NT2/D1 (cell line): Measurements from ENCODE around the gene PLEKHA5.
"Not testable (repeated sequence)": the region's sequence is repeated elsewhere in the genome, so short reads cannot be mapped to it uniquely, and the experiment has no call there.

ENCODE experiments used
- DNase-seq: peaks from one replicate; pipeline ENCODE4 v3.0.0-alpha.2; 2011; ENCODE audit warnings: low read depth, low spot score
- H3K27me3 ChIP-seq: 2 replicates; pipeline ENCODE4 v1.6.0; 2011; ENCODE audit warnings: mild to moderate bottlenecking; ENCODE audit not compliant: insufficient read length, insufficient read depth
- H3K36me3 ChIP-seq: 2 replicates; pipeline ENCODE4 v1.6.1; 2011; ENCODE audit warnings: mild to moderate bottlenecking, low read length, mixed read lengths; ENCODE audit not compliant: insufficient read depth, insufficient read length
- H3K4me1 ChIP-seq: 2 replicates; pipeline ENCODE4 v1.5.1; 2011; ENCODE audit not compliant: insufficient read depth, insufficient read length
- H3K4me3 ChIP-seq: 2 replicates; pipeline ENCODE4 v1.5.1; 2011; ENCODE audit warnings: low read depth; ENCODE audit not compliant: insufficient read length
- H3K9ac ChIP-seq: 2 replicates; pipeline ENCODE4 v1.6.0; 2011; ENCODE audit warnings: low read depth; ENCODE audit not compliant: insufficient read length
- H3K9me3 ChIP-seq: 2 replicates; pipeline ENCODE4 v1.5.1; 2011; ENCODE audit warnings: mild to moderate bottlenecking, low read length; ENCODE audit not compliant: insufficient read depth
- SUZ12 ChIP-seq: IDR thresholded peaks from 2 replicates; pipeline ENCODE4 v1.6.1; 2011; ENCODE audit not compliant: insufficient read length, insufficient read depth; ENCODE audit errors: extremely low read depth
- YY1 ChIP-seq: IDR thresholded peaks from 2 replicates; pipeline ENCODE4 v1.6.1; 2011; ENCODE audit not compliant: insufficient read length, insufficient read depth
- ZNF274 ChIP-seq: IDR thresholded peaks from 2 replicates; pipeline ENCODE4 v1.6.1; 2011; ENCODE audit warnings: mild to moderate bottlenecking, low read depth, low read length

PLEKHA5 gene

GRCh38 chr12:19382563-19382962 is 253.0 kb downstream of the PLEKHA5 start:
- no peak overlapping the region for H3K9ac ChIP-seq
- no peak overlapping the region for H3K4me3 ChIP-seq
- H3K4me1 ChIP-seq, result no peaks in the 10 kb centered on the region
- peaks cover 9% of the 10 kb centered on the region for H3K36me3 ChIP-seq
- TF ChIP-seq YY1 (no peak), ZNF274 (no peak), SUZ12 (no peak)
- H3K9me3 ChIP-seq, result no peaks in the 10 kb centered on the region
- no peaks in the 10 kb centered on the region for H3K27me3 ChIP-seq
- no peak for DNase-seq

GRCh38 chr12:19387161-19387560 is 257.6 kb downstream of the PLEKHA5 start:
- no peaks in the 10 kb centered on the region for H3K9me3 ChIP-seq
- H3K27me3 ChIP-seq, result no peaks in the 10 kb centered on the region
- no peak for DNase-seq
- no peak overlapping the region for H3K9ac ChIP-seq
- H3K4me3 ChIP-seq, result no peak overlapping the region
- TF ChIP-seq SUZ12 (no peak), YY1 (no peak), ZNF274 (no peak)
- no peaks in the 10 kb centered on the region for H3K36me3 ChIP-seq
- H3K4me1 ChIP-seq, result no peaks in the 10 kb centered on the region

DNA sequence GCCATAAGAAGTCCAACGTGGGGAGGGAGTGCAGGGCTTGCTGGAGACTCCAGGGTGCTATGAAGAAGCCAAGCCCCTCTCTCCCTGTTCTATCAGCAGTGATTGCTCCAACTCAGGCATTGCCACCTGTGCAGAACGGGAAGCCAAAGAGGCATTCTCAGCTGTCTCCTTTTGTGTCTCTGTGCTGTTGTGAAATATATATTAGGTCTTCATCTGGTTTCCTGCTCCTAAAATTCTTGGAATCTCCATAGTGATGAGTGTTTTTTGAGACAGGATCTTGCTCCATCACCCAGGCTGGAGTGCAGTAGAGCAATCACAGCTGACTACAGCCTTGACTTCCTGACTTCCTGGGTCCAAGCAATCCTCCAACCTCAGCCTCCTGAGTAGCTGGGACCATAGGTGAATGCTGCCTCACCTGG is 258.6 kb downstream of the PLEKHA5 start:
- Histone ChIP-seq H3K4me3 (no peak overlapping the region), H3K36me3 (no peaks in the 10 kb centered on the region), H3K9me3 (no peaks in the 10 kb centered on the region), H3K4me1 (no peaks in the 10 kb centered on the region), H3K27me3 (no peaks in the 10 kb centered on the region), H3K9ac (no peak overlapping the region)
- DNase-seq, result no peak
- TF ChIP-seq ZNF274, result no peak
- no peak for TF ChIP-seq SUZ12
- no peak for TF ChIP-seq YY1

DNA sequence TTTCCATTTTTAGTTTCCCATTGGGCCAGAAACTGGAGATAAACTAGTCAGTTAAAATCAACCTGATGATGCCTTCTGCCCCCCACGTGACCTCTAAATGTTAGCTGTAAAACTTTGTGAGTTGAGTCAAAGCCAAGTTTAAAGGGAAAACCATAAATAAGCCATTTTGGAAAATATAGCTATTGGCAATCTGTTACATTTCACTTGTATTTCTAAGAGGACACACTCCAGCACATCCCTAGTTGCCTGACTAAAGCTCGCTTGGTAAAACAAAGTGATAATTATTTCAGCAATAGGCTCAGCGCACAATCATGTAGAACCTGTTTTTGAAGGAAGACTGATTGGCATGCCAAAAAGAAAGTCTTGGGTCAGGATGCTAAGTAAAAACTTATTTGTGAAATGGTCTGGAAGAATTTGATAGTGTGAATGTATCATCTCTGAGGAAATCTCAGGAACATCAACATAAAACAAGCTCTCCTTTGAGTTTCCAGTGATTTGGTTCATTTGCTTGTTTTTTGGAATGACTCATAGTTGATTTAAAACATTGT is 260.6 kb downstream of the PLEKHA5 start:
- H3K9me3 ChIP-seq, result no peaks in the 10 kb centered on the region
- no peak for DNase-seq
- H3K4me1 ChIP-seq, result no peaks in the 10 kb centered on the region
- H3K4me3 ChIP-seq, result no peak overlapping the region
- H3K9ac ChIP-seq, result no peak overlapping the region
- no peaks in the 10 kb centered on the region for H3K36me3 ChIP-seq
- TF ChIP-seq YY1 (no peak), SUZ12 (no peak), ZNF274 (no peak)
- H3K27me3 ChIP-seq, result no peaks in the 10 kb centered on the region

- H3K9me3 ChIP-seq, result not testable (repeated sequence)
Observed at GRCh38 chr12:19392644-19393043, 263.1 kb downstream of the PLEKHA5 start.

GRCh38 chr12:19394385-19394784 is 264.9 kb downstream of the PLEKHA5 start:
- TF ChIP-seq ZNF274, result no peak
- TF ChIP-seq SUZ12, result no peak
- no peak for TF ChIP-seq YY1
- H3K36me3 ChIP-seq, result no peaks in the 10 kb centered on the region
- no peak for DNase-seq
- no peaks in the 10 kb centered on the region for H3K27me3 ChIP-seq
- no peak overlapping the region for H3K4me3 ChIP-seq
- no peaks in the 10 kb centered on the region for H3K4me1 ChIP-seq
- H3K9me3 ChIP-seq, result no peaks in the 10 kb centered on the region
- H3K9ac ChIP-seq, result no peak overlapping the region

More at GRCh38 chr12:19392644-19393043, 263.1 kb downstream of the PLEKHA5 start:
- not testable (repeated sequence) for H3K4me1 ChIP-seq, DNase-seq, H3K4me3 ChIP-seq, H3K27me3 ChIP-seq, H3K9ac ChIP-seq, H3K36me3 ChIP-seq

GRCh38 chr12:19397534-19397933 is 268.0 kb downstream of the PLEKHA5 start:
- no peak for DNase-seq
- Histone ChIP-seq H3K9ac (no peak overlapping the region), H3K27me3 (no peaks in the 10 kb centered on the region), H3K36me3 (no peaks in the 10 kb centered on the region), H3K4me1 (no peaks in the 10 kb centered on the region), H3K4me3 (no peak overlapping the region), H3K9me3 (no peaks in the 10 kb centered on the region)
- TF ChIP-seq ZNF274 (no peak), YY1 (no peak), SUZ12 (no peak)
